Stimulated activated CD8-positive, alpha-beta memory T cell treated with anti-CD3 and anti-CD28 coated beads, Interleukin-7, amount 100 ng/mL, for 4 hours (primary cell): Measurements from ENCODE around the gene SCGB1A1.

Source experiments
- DNase-seq, 2 donors: peaks; one replicate each; pipeline ENCODE4 v3.0.0-alpha.2; 2020; ENCODE audit warnings: low read depth in 2 of 2

The SCGB1A1 gene

GRCh38 chr11:62420882-62421281 lies 2.0 kb downstream of the SCGB1A1 start:
- no peak for DNase-seq

- DNase-seq: no peak
Observed at GRCh38 chr11:62421996-62422395, 3.2 kb downstream of the SCGB1A1 start.

- no peak for DNase-seq
Observed at GRCh38 chr11:62423012-62423411, 4.2 kb downstream of the SCGB1A1 start.

- DNase-seq: no peak
Observed at GRCh38 chr11:62427630-62428233, 8.9 kb downstream of the SCGB1A1 start.

- no peak for DNase-seq
Observed at GRCh38 chr11:62428871-62429560, 10.2 kb downstream of the SCGB1A1 start.

GRCh38 chr11:62430425-62430824 lies 11.6 kb downstream of the SCGB1A1 start:
- DNase-seq: no peak

GRCh38 chr11:62431171-62431901 lies 12.5 kb downstream of the SCGB1A1 start:
- DNase-seq: no peak

- DNase-seq: no peak
Observed at GRCh38 chr11:62432695-62433094, 13.9 kb downstream of the SCGB1A1 start.

- DNase-seq: no peak
Observed at GRCh38 chr11:62433141-62433903, 14.5 kb downstream of the SCGB1A1 start.

- no peak for DNase-seq
Observed at GRCh38 chr11:62433904-62434276, 15.1 kb downstream of the SCGB1A1 start.

- DNase-seq: no peak
Observed at GRCh38 chr11:62435846-62436660, 17.2 kb downstream of the SCGB1A1 start.

- no peak for DNase-seq
Observed at GRCh38 chr11:62437616-62438015, 18.8 kb downstream of the SCGB1A1 start.

GRCh38 chr11:62438641-62439040 lies 19.8 kb downstream of the SCGB1A1 start:
- DNase-seq: no peak

GRCh38 chr11:62439785-62440602 lies 21.2 kb downstream of the SCGB1A1 start:
- no peak for DNase-seq

- no peak for DNase-seq
Observed at GRCh38 chr11:62443390-62444235, 24.8 kb downstream of the SCGB1A1 start.

GRCh38 chr11:62444236-62444833 lies 25.5 kb downstream of the SCGB1A1 start:
- DNase-seq: peak in 1 of 2 donors; percentile 16

GRCh38 chr11:62444835-62445234 lies 26.0 kb downstream of the SCGB1A1 start:
- no peak for DNase-seq

GRCh38 chr11:62445314-62445740 lies 26.5 kb downstream of the SCGB1A1 start:
- no peak for DNase-seq

- DNase-seq: no peak
Observed at GRCh38 chr11:62446091-62446490, 27.3 kb downstream of the SCGB1A1 start.
